ENCODE results near the gene C10orf120. TPM values are rescaled to one million over a fixed set of nuclear protein-coding genes. Genes with fewer than 3 reads are reported as not detected.

The C10orf120 gene
- total and polyA plus RNA-seq, 2 experiments from 2014 or later = not detected

GRCh38 chr10:122662231-122662630 lies 37.4 kb downstream of the C10orf120 start (continued):
- TF ChIP-seq JUNB (IDR thresholded peaks at IDR 0.05; ENCODE audit: unreplicated experiment) = no peak
- TF ChIP-seq REST (IDR thresholded peaks at IDR 0.05; ENCODE audit: unreplicated experiment) = no peak

- Histone ChIP-seq H3K4me1 (ENCODE audit: insufficient read depth) (no peaks in the 10 kb centered on the region), H3K4me3 (no peak overlapping the region), H3K4me2 (no peak overlapping the region), H3F3A (replicated peaks; ENCODE audit: low read depth) (no peaks in the 10 kb centered on the region), H2AFZ (no peak overlapping the region), H3K79me2 (replicated peaks; ENCODE audit: insufficient read depth) (no peaks in the 10 kb centered on the region), H3K9me2 (ENCODE audit: insufficient read depth) (peaks cover 19% of the 10 kb centered on the region; the same call in 1 of the 2 replicates), H3K27me3 (ENCODE audit: insufficient read depth) (no peaks in the 10 kb centered on the region), H3K36me3 (ENCODE audit: insufficient read depth) (no peaks in the 10 kb centered on the region), H3K27ac (ENCODE audit: low read depth) (no peak overlapping the region), H4K20me1 (replicated peaks; ENCODE audit: insufficient read depth) (no peaks in the 10 kb centered on the region)
- Mint-ChIP-seq H3K4me3 (no peak overlapping the region), H3K36me3 (ENCODE audit: low read depth) (no peaks in the 10 kb centered on the region), H3K27ac (no peak overlapping the region), H3K9me3 (no peaks in the 10 kb centered on the region), H3K4me1 (peaks cover 3% of the 10 kb centered on the region; the same call in 1 of the 3 replicates), H3K27me3 (ENCODE audit: insufficient read depth, low read depth, poor library complexity) (no peaks in the 10 kb centered on the region)
- ATAC-seq = no peak
- DNase-seq (ENCODE audit: low spot score) = no peak
- TF ChIP-seq EZH2 (IDR thresholded peaks at IDR 0.05; ENCODE audit: low read depth, unreplicated experiment) = no peak
- no peak for TF ChIP-seq JUNB (IDR thresholded peaks at IDR 0.05; ENCODE audit: unreplicated experiment)
- no peak for TF ChIP-seq ZNF114 (CRISPR knock-in tag; IDR thresholded peaks at IDR 0.05)
- TF ChIP-seq CREB1 (CRISPR knock-in tag; IDR thresholded peaks at IDR 0.05; ENCODE audit: low read depth) = no peak
- TF ChIP-seq CTCF (conservative IDR thresholded peaks at IDR 0.05; ENCODE audit: low read depth in 2 of 2) = no peak
- TF ChIP-seq, protein P1, sequence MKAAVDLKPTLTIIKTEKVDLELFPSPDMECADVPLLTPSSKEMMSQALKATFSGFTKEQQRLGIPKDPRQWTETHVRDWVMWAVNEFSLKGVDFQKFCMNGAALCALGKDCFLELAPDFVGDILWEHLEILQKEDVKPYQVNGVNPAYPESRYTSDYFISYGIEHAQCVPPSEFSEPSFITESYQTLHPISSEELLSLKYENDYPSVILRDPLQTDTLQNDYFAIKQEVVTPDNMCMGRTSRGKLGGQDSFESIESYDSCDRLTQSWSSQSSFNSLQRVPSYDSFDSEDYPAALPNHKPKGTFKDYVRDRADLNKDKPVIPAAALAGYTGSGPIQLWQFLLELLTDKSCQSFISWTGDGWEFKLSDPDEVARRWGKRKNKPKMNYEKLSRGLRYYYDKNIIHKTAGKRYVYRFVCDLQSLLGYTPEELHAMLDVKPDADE (IDR thresholded peaks at IDR 0.05) = no peak
- TF ChIP-seq EZH2phosphoT487 (IDR thresholded peaks at IDR 0.05; ENCODE audit: unreplicated experiment) = no peak
- no peak for TF ChIP-seq ZNF331 (CRISPR knock-in tag; IDR thresholded peaks at IDR 0.05; ENCODE audit: low read depth)
- no peak for TF ChIP-seq ZNF462 (CRISPR knock-in tag; IDR thresholded peaks at IDR 0.05)
- TF ChIP-seq NANOG (IDR thresholded peaks at IDR 0.05; ENCODE audit: borderline replicate concordance) = no peak
- no peak for TF ChIP-seq STAT1 (IDR thresholded peaks at IDR 0.05; ENCODE audit: unreplicated experiment)
- no peak for TF ChIP-seq POLR2AphosphoS5 (IDR thresholded peaks at IDR 0.05; ENCODE audit: low read depth)
Measured at GRCh38 chr10:122660696-122661095, 39.0 kb downstream of the C10orf120 start.

Data from GM23338 (cell line).